ENCODE results near the gene CAPN10. TPM values are rescaled to one million over a fixed set of nuclear protein-coding genes. Genes with fewer than 3 reads are reported as not detected.

The CAPN10 gene
- total RNA-seq, 4 donors from 2014 or later = 2.8 to 39.6 (median 21.6) TPM

- no peak for DNase-seq
- Histone ChIP-seq H3K9me3 (no peaks in the 10 kb centered on the region), H3K36me3 (no peaks in the 10 kb centered on the region), H3K4me1 (no peaks in the 10 kb centered on the region), H3K27ac (no peak overlapping the region), H3K27me3 (no peaks in the 10 kb centered on the region), H3K4me3 (no peak overlapping the region)
- intact Hi-C loops (cut with DNase I; ENCODE audit: low total_unique reads) = no loop called here
- no peak for TF ChIP-seq CTCF (IDR thresholded peaks at IDR 0.05)
- no peak for TF ChIP-seq POLR2A (IDR thresholded peaks at IDR 0.05)
These were observed 34.3 kb downstream of the CAPN10 start for GRCh38 chr2:240620859-240621258.

- TF ChIP-seq CTCF (IDR thresholded peaks at IDR 0.05) (no peak), POLR2A (IDR thresholded peaks at IDR 0.05) (no peak)
- Histone ChIP-seq H3K27ac (no peak overlapping the region), H3K4me1 (no peaks in the 10 kb centered on the region), H3K27me3 (no peaks in the 10 kb centered on the region), H3K4me3 (no peak overlapping the region), H3K9me3 (no peaks in the 10 kb centered on the region), H3K36me3 (no peaks in the 10 kb centered on the region)
- no peak for DNase-seq
- intact Hi-C loops (cut with DNase I; ENCODE audit: low total_unique reads) = no loop called here
These were observed 35.5 kb downstream of the CAPN10 start for GRCh38 chr2:240622060-240622411.

- Histone ChIP-seq H3K27me3 (no peaks in the 10 kb centered on the region), H3K4me3 (no peak overlapping the region), H3K4me1 (no peaks in the 10 kb centered on the region), H3K27ac (no peak overlapping the region), H3K36me3 (no peaks in the 10 kb centered on the region), H3K9me3 (no peaks in the 10 kb centered on the region)
- DNase-seq = no peak
- intact Hi-C loops (cut with DNase I; ENCODE audit: low total_unique reads) = no loop called here
- TF ChIP-seq CTCF (IDR thresholded peaks at IDR 0.05) (no peak), POLR2A (IDR thresholded peaks at IDR 0.05) (no peak)
These were observed 36.1 kb downstream of the CAPN10 start for GRCh38 chr2:240622531-240623235.

GRCh38 chr2:240623531-240624010, 37.0 kb downstream of the CAPN10 start:
- DNase-seq = no peak
- Histone ChIP-seq H3K4me1 (no peaks in the 10 kb centered on the region), H3K27ac (no peak overlapping the region), H3K9me3 (no peaks in the 10 kb centered on the region), H3K4me3 (no peak overlapping the region), H3K36me3 (no peaks in the 10 kb centered on the region), H3K27me3 (no peaks in the 10 kb centered on the region)
- TF ChIP-seq CTCF (IDR thresholded peaks at IDR 0.05) (no peak), POLR2A (IDR thresholded peaks at IDR 0.05) (no peak)
- intact Hi-C loops (cut with DNase I; ENCODE audit: low total_unique reads) = no loop called here

GRCh38 chr2:240624011-240624949, 37.7 kb downstream of the CAPN10 start:
- H3K36me3 ChIP-seq = no peaks in the 10 kb centered on the region
- H3K27ac ChIP-seq = no peak overlapping the region
- H3K9me3 ChIP-seq = no peaks in the 10 kb centered on the region
- DNase-seq = no peak
- H3K4me3 ChIP-seq = no peak overlapping the region
- H3K4me1 ChIP-seq = no peaks in the 10 kb centered on the region
- intact Hi-C loops (cut with DNase I; ENCODE audit: low total_unique reads) = no loop called here
- TF ChIP-seq CTCF (IDR thresholded peaks at IDR 0.05) (no peak), POLR2A (IDR thresholded peaks at IDR 0.05) (no peak)
- no peaks in the 10 kb centered on the region for H3K27me3 ChIP-seq

All from uterus (tissue), 4 donors.